Astrocyte of the spinal cord (primary cell): ENCODE measurements around the gene C6orf132.

Experiments used
- DNase-seq: peaks from one replicate; pipeline ENCODE4 v3.0.0; 2011; ENCODE audit warnings: low read depth, low spot score
- H3K4me3 ChIP-seq: 2 replicates; pipeline ENCODE4 v1.5.1; 2011; ENCODE audit warnings: low read depth, mild to moderate bottlenecking, low read length, moderate library complexity
- in situ Hi-C: cut with HindIII; loops from 2 replicates; pipeline ENCODE4 v1.10.0; 2017; ENCODE audit warnings: low sequenced_read_pairs
- TF ChIP-seq, protein P1 (sequence below): IDR thresholded peaks from 2 replicates; pipeline ENCODE4 v1.5.1; 2012; ENCODE audit warnings: low read depth, mild to moderate bottlenecking, low read length, inconsistent platforms

C6orf132 gene

GRCh38 chr6:42162812-42163211 lies 20.4 kb upstream of the C6orf132 start:
- H3K4me3 ChIP-seq: no peak overlapping the region
- TF ChIP-seq, protein P1, sequence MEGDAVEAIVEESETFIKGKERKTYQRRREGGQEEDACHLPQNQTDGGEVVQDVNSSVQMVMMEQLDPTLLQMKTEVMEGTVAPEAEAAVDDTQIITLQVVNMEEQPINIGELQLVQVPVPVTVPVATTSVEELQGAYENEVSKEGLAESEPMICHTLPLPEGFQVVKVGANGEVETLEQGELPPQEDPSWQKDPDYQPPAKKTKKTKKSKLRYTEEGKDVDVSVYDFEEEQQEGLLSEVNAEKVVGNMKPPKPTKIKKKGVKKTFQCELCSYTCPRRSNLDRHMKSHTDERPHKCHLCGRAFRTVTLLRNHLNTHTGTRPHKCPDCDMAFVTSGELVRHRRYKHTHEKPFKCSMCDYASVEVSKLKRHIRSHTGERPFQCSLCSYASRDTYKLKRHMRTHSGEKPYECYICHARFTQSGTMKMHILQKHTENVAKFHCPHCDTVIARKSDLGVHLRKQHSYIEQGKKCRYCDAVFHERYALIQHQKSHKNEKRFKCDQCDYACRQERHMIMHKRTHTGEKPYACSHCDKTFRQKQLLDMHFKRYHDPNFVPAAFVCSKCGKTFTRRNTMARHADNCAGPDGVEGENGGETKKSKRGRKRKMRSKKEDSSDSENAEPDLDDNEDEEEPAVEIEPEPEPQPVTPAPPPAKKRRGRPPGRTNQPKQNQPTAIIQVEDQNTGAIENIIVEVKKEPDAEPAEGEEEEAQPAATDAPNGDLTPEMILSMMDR: no peak
- in situ Hi-C loops: no loop called here
- DNase-seq: no peak

DNA sequence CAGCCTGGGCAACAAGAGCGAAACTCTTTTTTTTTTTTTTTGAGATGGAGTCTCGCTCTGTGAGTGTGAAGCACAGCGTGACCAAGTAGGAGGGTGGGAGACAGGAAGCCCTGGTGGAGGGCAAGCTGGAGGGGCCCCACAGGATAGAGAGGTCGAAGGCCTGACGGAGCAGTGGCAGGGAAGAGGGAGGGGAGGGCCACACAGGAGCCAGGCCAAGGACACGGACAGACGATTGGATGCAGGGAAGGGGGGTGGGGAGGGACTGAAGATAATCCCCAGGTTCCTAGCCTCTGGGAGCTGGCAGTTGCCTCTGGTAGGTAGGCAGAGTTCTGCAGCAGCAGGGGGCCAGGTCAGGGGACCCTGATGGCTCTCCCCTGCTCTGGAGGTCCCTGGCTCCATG lies 20.0 kb upstream of the C6orf132 start:
- no peak for DNase-seq
- in situ Hi-C loops: no loop called here
- H3K4me3 ChIP-seq: no peak overlapping the region
- TF ChIP-seq, protein P1: no peak

GRCh38 chr6:42159431-42160024 lies 17.1 kb upstream of the C6orf132 start:
- no peak overlapping the region for H3K4me3 ChIP-seq
- in situ Hi-C loops: no loop called here
- no peak for DNase-seq
- TF ChIP-seq, protein P1: no peak

DNA sequence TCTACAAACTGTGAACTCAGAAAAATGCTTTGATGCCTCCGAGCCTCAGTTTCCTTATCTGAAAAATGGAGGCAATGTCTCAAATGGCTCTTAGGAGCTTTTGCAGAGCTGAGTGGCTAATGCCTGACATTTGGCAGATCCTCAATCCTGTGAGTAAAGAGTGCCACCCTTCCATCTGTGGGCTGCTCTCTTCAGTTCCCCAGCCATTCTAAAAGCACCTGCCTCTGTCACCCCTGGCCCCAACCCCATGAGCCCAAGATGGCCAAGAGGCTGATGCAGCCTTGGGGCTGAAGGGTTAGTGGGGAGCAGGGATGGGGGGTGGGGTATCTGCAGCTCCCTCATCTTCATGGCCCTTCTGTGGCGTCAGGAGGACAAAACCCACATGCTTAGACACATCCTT lies 16.2 kb upstream of the C6orf132 start:
- in situ Hi-C loops: no loop called here
- no peak overlapping the region for H3K4me3 ChIP-seq
- no peak for DNase-seq
- TF ChIP-seq, protein P1: no peak

DNA sequence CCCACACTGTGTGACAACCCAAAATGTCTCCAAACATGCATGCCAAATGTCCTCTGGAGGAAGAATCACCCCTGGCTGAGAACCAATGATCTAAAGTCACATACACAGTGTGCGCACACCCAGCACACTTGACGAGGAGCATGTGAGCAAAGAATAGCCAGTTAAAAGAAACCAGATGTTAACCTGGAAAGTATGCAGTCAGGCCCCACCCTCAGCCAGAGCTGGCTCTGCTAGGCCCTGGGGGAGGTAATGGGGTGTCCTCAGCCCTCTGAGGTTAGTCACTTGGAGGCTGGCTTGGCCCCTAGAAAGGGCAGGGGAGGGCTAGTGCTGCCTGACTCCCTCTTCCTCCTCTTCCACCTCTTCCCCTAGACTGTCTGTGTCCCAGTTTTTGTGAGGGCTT lies 15.6 kb upstream of the C6orf132 start:
- TF ChIP-seq, protein P1: no peak
- H3K4me3 ChIP-seq: no peak overlapping the region
- DNase-seq: no peak
- in situ Hi-C loops: no loop called here

- H3K4me3 ChIP-seq: no peak overlapping the region
- in situ Hi-C loops: no loop called here
- TF ChIP-seq, protein P1: no peak
- DNase-seq: no peak
These were observed 14.2 kb upstream of the C6orf132 start for GRCh38 chr6:42156638-42157037.

GRCh38 chr6:42155293-42155692 lies 12.9 kb upstream of the C6orf132 start:
- no peak for DNase-seq
- H3K4me3 ChIP-seq: no peak overlapping the region
- TF ChIP-seq, protein P1: no peak
- in situ Hi-C loops: no loop called here
